Hematopoietic multipotent progenitor cell treated with erythropoietin and hydrocortisone succinate and interleukin-3 and kit ligand, for 17 days (in vitro differentiated cells): Measurements from ENCODE around the gene MUC5AC.
"Not testable (repeated sequence)": the region's sequence is repeated elsewhere in the genome, so short reads cannot be mapped to it uniquely, and the experiment has no call there.

Experiments
- DNase-seq: peaks from one replicate; pipeline ENCODE4 v3.0.0-alpha.2; 2015; ENCODE audit warnings: low spot score

The MUC5AC gene

DNA sequence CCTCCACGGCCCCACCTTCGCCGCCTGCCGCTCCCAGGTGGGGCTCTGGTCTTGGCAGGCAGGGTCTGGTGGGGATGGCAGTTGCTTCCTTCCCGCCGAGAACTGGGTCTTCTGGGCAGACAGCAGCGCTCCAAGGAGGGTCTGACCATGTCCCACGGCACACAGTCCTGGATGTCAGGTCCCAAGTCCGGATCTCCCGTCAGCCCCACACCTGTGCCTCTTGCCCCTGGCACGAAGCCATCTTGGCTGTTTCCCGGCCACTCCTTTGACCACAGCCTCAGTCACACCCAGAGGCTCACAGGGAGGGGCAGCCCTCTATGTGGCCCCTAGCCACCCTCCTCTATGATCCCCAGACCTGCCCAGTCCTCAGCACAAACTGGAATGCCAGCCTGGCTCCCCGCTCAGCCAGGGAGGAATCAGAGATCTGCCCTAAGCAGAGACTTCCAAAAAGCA is 79.4 kb downstream of the MUC5AC start:
- DNase-seq = no peak

DNA sequence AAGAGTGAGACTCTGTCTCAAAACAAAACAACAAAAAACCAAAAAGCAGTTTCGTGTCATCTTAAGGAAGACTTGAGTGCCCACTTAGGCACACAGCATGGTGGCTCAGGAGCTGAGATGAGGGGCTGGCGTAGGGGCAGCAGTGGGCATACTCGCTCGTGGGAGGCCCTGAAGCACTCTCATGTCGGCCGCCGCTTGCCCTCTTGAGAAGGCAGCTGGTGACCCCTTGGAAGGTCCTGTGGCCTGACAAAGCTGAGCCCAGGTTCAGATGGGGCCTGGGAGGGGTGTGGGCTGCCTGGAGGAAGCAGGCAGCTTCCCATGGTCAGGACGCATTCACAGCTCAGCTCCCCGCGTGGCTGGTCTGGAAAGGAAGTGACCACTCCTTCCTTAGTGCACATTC is 80.1 kb downstream of the MUC5AC start:
- no peak for DNase-seq

DNA sequence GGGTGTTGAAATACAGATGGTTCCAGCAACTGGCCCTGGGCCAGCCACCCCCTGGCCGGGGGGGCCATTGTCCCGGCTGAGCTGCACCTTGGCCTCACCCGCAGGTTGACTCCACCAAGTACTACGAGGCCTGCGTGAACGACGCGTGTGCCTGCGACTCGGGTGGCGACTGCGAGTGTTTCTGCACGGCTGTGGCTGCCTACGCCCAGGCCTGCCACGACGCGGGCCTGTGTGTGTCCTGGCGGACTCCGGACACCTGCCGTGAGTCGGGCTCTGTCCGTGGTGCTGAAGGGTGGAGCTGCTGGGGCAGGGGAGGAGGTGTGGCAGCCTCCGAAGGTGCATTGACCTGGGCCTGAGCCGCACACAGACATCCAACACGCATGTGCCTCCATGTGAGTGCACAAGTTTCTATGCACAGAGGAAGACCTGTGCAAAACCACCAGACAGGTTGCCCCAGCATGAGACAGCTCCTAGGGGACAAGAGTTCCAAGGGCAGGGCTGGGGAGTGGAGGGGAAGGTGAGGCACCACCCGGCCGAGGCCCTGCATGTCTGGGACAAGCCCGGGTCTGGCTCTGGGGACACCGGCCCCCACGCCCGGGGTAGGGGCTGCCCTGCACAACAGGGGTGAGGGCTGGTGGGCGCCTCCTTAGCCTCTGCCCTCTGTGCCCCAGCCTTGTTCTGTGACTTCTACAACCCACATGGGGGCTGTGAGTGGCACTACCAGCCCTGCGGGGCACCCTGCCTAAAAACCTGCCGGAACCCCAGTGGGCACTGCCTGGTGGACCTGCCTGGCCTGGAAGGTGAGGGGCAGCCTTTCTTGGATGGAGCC is 81.2 kb downstream of the MUC5AC start:
- no peak for DNase-seq

DNA sequence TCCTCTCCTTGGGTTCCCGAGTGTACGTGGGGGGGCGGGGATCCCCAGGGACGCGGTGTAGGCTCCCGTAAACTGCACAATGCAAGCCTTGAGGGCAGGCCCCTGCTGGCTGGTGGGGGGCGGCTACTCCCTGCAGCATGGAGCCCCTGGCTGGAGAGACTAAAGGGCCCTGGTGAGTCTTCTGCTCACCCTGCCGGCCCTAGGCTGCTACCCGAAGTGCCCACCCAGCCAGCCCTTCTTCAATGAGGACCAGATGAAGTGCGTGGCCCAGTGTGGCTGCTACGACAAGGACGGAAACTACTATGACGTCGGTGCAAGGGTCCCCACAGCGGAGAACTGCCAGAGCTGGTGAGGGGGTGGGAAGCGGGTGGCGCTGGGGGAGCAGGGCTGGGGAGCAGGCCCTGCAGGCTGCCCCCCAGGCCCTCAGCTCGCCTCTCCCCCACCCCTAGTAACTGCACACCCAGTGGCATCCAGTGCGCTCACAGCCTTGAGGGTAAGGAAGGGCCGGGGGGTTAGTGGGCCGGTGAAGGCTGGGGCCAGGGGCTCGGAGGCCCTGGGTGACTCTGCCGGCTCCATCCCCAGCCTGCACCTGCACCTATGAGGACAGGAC is 81.9 kb downstream of the MUC5AC start:
- DNase-seq = no peak

DNA sequence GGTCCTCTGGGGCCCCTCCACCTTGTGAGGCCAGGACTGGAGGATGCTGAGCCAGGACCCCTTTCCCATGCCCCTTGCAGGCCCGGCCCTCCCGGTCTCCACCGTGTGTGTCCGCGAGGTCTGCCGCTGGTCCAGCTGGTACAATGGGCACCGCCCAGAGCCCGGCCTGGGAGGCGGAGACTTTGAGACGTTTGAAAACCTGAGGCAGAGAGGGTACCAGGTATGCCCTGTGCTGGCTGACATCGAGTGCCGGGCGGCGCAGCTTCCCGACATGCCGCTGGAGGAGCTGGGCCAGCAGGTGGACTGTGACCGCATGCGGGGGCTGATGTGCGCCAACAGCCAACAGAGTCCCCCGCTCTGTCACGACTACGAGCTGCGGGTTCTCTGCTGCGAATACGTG is 83.0 kb downstream of the MUC5AC start:
- no peak for DNase-seq

DNA sequence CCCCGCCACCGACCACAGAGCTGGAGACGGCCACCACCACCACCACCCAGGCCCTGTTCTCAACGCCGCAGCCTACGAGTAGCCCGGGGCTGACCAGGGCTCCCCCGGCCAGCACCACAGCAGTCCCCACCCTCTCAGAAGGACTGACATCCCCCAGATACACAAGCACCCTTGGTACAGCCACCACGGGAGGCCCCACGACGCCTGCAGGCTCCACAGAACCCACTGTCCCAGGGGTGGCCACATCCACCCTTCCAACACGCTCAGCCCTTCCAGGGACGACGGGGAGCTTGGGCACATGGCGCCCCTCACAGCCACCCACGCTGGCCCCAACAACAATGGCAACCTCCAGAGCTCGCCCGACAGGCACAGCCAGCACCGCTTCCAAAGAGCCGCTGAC is 84.0 kb downstream of the MUC5AC start:
- DNase-seq = no peak

DNA sequence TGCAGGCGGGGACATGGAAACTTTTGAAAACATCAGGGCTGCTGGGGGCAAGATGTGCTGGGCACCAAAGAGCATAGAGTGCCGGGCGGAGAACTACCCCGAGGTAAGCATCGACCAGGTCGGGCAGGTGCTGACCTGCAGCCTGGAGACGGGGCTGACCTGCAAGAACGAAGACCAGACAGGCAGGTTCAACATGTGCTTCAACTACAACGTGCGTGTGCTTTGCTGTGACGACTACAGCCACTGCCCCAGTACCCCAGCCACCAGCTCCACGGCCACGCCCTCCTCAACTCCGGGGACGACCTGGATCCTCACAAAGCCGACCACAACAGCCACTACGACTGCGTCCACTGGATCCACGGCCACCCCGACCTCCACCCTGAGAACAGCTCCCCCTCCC is 84.5 kb downstream of the MUC5AC start:
- DNase-seq = no peak

DNA sequence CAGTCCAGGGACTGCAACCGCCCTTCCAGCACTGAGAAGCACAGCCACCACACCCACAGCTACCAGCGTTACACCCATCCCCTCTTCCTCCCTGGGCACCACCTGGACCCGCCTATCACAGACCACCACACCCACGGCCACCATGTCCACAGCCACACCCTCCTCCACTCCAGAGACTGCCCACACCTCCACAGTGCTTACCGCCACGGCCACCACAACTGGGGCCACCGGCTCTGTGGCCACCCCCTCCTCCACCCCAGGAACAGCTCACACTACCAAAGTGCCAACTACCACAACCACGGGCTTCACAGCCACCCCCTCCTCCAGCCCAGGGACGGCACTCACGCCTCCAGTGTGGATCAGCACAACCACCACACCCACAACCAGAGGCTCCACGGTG is 85.0 kb downstream of the MUC5AC start:
- DNase-seq = not testable (repeated sequence)

DNA sequence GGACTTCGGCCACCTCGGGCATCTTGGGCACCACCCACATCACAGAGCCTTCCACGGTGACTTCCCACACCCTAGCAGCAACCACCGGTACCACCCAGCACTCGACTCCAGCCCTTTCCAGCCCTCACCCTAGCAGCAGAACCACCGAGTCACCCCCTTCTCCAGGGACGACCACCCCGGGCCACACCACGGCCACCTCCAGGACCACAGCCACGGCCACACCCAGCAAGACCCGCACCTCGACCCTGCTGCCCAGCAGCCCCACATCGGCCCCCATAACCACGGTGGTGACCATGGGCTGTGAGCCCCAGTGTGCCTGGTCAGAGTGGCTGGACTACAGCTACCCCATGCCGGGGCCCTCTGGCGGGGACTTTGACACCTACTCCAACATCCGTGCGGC is 85.8 kb downstream of the MUC5AC start:
- DNase-seq = not testable (repeated sequence)

DNA sequence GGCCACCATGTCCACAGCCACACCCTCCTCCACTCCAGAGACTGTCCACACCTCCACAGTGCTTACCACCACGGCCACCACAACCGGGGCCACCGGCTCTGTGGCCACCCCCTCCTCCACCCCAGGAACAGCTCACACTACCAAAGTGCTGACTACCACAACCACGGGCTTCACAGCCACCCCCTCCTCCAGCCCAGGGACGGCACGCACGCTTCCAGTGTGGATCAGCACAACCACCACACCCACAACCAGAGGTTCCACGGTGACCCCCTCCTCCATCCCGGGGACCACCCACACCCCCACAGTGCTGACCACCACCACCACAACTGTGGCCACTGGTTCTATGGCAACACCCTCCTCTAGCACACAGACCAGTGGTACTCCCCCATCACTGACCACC is 86.8 kb downstream of the MUC5AC start:
- DNase-seq = not testable (repeated sequence)

DNA sequence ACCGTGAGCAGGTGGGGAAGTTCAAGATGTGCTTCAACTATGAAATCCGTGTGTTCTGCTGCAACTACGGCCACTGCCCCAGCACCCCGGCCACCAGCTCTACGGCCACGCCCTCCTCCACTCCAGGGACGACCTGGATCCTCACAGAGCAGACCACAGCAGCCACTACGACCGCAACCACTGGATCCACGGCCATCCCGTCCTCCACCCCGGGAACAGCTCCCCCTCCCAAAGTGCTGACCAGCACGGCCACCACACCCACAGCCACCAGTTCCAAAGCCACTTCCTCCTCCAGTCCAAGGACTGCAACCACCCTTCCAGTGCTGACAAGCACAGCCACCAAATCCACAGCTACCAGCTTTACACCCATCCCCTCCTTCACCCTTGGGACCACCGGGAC is 88.0 kb downstream of the MUC5AC start:
- not testable (repeated sequence) for DNase-seq

DNA sequence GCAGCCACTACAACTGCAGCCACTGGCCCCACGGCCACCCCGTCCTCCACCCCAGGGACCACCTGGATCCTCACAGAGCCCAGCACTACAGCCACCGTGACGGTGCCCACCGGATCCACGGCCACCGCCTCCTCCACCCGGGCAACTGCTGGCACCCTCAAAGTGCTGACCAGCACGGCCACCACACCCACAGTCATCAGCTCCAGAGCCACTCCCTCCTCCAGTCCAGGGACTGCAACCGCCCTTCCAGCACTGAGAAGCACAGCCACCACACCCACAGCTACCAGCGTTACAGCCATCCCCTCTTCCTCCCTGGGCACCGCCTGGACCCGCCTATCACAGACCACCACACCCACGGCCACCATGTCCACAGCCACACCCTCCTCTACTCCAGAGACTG is 88.5 kb downstream of the MUC5AC start:
- DNase-seq = not testable (repeated sequence)

DNA sequence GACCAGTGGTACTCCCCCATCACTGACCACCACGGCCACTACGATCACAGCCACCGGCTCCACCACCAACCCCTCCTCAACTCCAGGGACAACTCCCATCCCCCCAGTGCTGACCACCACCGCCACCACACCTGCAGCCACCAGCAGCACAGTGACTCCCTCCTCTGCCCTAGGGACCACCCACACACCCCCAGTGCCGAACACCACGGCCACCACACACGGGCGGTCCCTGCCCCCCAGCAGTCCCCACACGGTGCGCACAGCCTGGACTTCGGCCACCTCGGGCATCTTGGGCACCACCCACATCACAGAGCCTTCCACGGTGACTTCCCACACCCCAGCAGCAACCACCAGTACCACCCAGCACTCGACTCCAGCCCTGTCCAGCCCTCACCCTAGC is 89.3 kb downstream of the MUC5AC start:
- DNase-seq = not testable (repeated sequence)

DNA sequence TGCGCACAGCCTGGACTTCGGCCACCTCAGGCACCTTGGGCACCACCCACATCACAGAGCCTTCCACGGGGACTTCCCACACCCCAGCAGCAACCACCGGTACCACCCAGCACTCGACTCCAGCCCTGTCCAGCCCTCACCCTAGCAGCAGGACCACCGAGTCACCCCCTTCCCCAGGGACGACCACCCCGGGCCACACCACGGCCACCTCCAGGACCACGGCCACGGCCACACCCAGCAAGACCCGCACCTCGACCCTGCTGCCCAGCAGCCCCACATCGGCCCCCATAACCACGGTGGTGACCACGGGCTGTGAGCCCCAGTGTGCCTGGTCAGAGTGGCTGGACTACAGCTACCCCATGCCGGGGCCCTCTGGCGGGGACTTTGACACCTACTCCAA is 91.2 kb downstream of the MUC5AC start:
- not testable (repeated sequence) for DNase-seq

DNA sequence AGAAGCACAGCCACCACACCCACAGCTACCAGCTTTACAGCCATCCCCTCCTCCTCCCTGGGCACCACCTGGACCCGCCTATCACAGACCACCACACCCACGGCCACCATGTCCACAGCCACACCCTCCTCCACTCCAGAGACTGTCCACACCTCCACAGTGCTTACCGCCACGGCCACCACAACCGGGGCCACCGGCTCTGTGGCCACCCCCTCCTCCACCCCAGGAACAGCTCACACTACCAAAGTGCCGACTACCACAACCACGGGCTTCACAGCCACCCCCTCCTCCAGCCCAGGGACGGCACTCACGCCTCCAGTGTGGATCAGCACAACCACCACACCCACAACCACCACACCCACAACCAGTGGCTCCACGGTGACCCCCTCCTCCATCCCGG is 92.7 kb downstream of the MUC5AC start:
- not testable (repeated sequence) for DNase-seq
